Left colon (tissue), 2 donors: ENCODE data around the gene SLC16A3. TPM values are rescaled to one million over a fixed set of nuclear protein-coding genes. Genes with fewer than 3 reads are reported as not detected.
A peak's percentile ranks its signal among the peaks of the same experiment; 100 is the strongest.

Experiments
- ATAC-seq: fragments of 200-7000 bp; cut with Tn5 transposase; one replicate; pipeline ENCODE4 v1.9.1; 2020; ENCODE audit warnings: mild to moderate bottlenecking, moderate library complexity
- DNase-seq, 2 donors: peaks; one replicate each; pipeline ENCODE4 v3.0.0-alpha.2; 2020
- intact Hi-C, 2 donors: fragments of 100-400 bp; cut with DNase I in 1 of 2; cut with micrococcal nuclease in 1 of 2; formaldehyde crosslinking; loops; one replicate each; pipeline versions ENCODE4 v1.11.2 to v1.14.0; 2022; cut with DNase I, micrococcal nuclease
- total RNA-seq, 2 donors: library from RNA; stranded (reverse); fragmentation: NEBNext Ultra II Directional; extraction: Animal tissue kit (Norgen Biotek cat#: 25700); gene quantifications; one replicate each; pipeline ENCODE4 v1.2.1, GENCODE V29; 2021
- donor health status: DM: no; HTN: no; CAD: no.
- donor health status: DM: yes; HTN: yes; CAD: no.

SLC16A3 gene
- total RNA-seq, 2 donors from 2014 or later: 112 to 168 TPM

- ATAC-seq: no peak
- no peak for DNase-seq
- intact Hi-C loops: no loop called here
These were observed 9.8 kb upstream of the SLC16A3 start for GRCh38 chr17:82219083-82219482.

GRCh38 chr17:82219753-82220709 lies 8.8 kb upstream of the SLC16A3 start:
- intact Hi-C loops: no loop called here
- DNase-seq: no peak
- ATAC-seq: no peak

GRCh38 chr17:82221341-82221902 lies 7.4 kb upstream of the SLC16A3 start:
- DNase-seq (no peak), ATAC-seq (no peak)
- intact Hi-C loops: no loop called here

GRCh38 chr17:82222816-82223215 lies 6.0 kb upstream of the SLC16A3 start:
- intact Hi-C loops: no loop called here
- DNase-seq (no peak), ATAC-seq (no peak)

- DNase-seq (no peak), ATAC-seq (no peak)
- intact Hi-C loops: no loop called here
These were observed 5.3 kb upstream of the SLC16A3 start for GRCh38 chr17:82223517-82223916.

GRCh38 chr17:82224666-82225065 lies 4.2 kb upstream of the SLC16A3 start:
- ATAC-seq: no peak
- no peak for DNase-seq
- intact Hi-C loops: no loop called here

- DNase-seq (peak in 1 of 2 donors; percentile 26), ATAC-seq (no peak)
- intact Hi-C loops: no loop called here
These were observed 3.3 kb upstream of the SLC16A3 start for GRCh38 chr17:82225368-82226029.

- intact Hi-C loops: no loop called here
- ATAC-seq: no peak
- peak in 1 of 2 donors; percentile 27 for DNase-seq
These were observed 2.6 kb upstream of the SLC16A3 start for GRCh38 chr17:82226146-82226808.

GRCh38 chr17:82226809-82227628 lies 1.8 kb upstream of the SLC16A3 start:
- intact Hi-C loops: no loop called here
- ATAC-seq: no peak
- DNase-seq: peak in 1 of 2 donors; percentile 37

GRCh38 chr17:82227629-82228277 lies 1.1 kb upstream of the SLC16A3 start:
- DNase-seq (peak; percentile 27 to 37), ATAC-seq (no peak)
- intact Hi-C loops: no loop called here

- intact Hi-C loops: no loop called here
- peak; percentile 84 to 86 for DNase-seq
- peak; percentile 38 for ATAC-seq
These were observed 482 bp upstream of the SLC16A3 start for GRCh38 chr17:82228278-82228841.

- ATAC-seq: no peak
- intact Hi-C loops: loop anchor here (10.0 kb wide), 1 partner anchor 95 kb away; no protein-coding TSS in a partner anchor
- DNase-seq: peak; percentile 37 to 57
These were observed 1.1 kb downstream of the SLC16A3 start for GRCh38 chr17:82229698-82230608.

- DNase-seq (peak; percentile 91 to 94), ATAC-seq (peak; percentile 65)
- intact Hi-C loops: loop anchor here (10.0 kb wide), 1 partner anchor 94 kb away; no protein-coding TSS in a partner anchor
These were observed 1.9 kb downstream of the SLC16A3 start for GRCh38 chr17:82230609-82231311.

- intact Hi-C loops: loop anchor here (10.0 kb wide), 1 partner anchor 94 kb away; no protein-coding TSS in a partner anchor
- ATAC-seq (peak; percentile 2), DNase-seq (no peak)
These were observed 2.4 kb downstream of the SLC16A3 start for GRCh38 chr17:82231312-82231561.

GRCh38 chr17:82231562-82232321 lies 2.9 kb downstream of the SLC16A3 start:
- peak; percentile 84 to 91 for DNase-seq
- peak; percentile 48 for ATAC-seq
- intact Hi-C loops: loop anchor here (10.0 kb wide), 1 partner anchor 93 kb away; no protein-coding TSS in a partner anchor
